ENCODE data around the gene ZC3H4.
A peak's percentile ranks its signal among the peaks of the same experiment; 100 is the strongest.
"Not testable (repeated sequence)": the region's sequence is repeated elsewhere in the genome, so short reads cannot be mapped to it uniquely, and the experiment has no call there.

ZC3H4 gene

DNA sequence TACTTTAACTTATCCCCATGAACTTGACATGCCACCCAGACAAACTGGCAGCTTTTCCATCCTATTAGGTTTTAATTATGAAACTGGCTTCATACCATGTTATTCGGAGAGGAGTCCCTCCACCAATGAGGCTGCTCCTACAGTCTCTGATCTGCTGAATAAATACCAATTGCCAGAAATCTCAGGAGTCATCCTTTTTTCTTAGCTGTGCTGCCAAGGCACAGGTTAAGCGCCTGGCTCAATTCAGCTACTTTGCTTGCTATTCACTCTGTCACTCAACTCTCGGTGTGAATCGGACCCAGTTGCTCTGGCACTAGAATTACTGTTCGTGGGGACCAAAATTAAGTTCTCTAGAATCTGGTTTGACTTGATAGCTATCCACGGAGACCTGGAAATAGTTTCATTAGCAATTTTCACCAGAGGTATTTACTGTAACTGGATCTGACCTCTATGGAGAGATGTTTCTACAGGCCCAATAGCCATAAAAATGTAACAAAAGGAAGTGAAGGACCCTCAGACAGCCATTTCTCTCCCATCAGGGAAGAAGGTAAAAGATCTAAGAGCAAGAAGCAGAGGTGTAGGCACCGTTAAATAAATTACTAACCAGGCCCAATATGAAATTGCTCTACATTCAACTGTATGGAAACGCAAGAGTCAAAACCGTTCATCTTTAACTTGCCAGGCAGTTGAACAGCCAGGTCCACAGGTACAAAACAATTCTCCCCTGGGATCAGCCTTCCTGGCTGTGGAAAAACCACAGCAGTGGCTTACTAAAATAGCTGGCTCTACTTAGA, 5.4 kb downstream of the ZC3H4 start:
- DNase-seq (ENCODE audit: low read depth): no peak

- DNase-seq (ENCODE audit: low read depth): peak; percentile 20
Observed at GRCh38 chr19:47107202-47107952, 6.2 kb downstream of the ZC3H4 start.

GRCh38 chr19:47106821-47107201, 6.8 kb downstream of the ZC3H4 start:
- no peak for DNase-seq (ENCODE audit: low read depth)

DNA sequence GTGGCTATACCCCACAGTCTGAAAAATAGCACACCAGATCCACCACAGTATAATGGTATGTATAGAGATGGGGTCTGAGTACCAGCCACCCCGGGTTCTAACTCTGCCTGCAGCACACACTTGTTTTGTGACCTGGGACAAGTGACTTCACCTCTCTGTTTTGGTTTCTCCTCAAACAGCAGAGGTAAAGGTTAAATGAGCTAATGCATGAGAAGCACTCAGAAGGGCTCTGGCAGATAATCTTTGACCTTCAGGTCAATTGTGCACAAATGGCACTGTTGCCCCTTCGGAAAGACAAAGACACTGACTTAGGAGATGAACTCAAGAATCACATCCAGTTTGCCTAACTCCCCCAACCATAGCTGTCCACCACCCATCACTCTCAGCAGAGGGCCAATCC, 7.7 kb downstream of the ZC3H4 start:
- no peak for DNase-seq (ENCODE audit: low read depth)

- DNase-seq (ENCODE audit: low read depth): no peak
Observed at GRCh38 chr19:47104680-47105079, 8.9 kb downstream of the ZC3H4 start.

DNA sequence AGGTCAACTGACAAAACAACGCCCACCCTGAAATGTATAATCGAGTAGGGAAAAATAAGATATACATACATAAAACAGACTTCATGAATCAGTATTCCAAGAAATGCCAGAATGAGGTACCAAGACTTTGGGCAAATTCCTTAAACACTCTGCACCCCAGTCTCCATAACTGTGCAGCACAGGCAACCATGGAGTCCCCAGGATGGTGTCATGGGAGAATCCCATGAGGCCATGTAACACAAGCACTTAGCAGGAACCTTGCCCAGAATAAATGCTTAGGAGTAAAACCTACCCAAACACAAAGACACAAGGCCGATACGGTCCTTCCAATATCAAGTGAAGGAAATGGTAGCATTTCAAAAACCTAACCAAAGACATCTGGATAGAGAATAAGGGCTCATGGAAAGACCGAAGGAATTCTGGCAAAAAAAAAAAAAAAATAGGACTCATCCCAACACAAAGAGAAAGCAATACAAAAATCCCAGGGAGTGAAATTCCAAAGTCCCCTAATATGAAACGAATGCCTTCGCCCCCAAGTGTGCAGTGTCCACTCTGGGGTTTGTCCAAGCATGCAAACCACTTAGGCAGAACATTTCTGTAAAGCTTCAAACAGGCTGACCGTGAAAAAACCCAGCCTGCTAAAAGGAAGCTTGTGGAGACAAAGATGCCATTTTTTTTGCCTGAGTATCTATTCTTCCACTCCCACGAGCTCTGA, 11.1 kb downstream of the ZC3H4 start:
- no peak for DNase-seq (ENCODE audit: low read depth)

- not testable (repeated sequence) for DNase-seq (ENCODE audit: low read depth)
Observed at GRCh38 chr19:47101116-47101515, 12.5 kb downstream of the ZC3H4 start.

DNA sequence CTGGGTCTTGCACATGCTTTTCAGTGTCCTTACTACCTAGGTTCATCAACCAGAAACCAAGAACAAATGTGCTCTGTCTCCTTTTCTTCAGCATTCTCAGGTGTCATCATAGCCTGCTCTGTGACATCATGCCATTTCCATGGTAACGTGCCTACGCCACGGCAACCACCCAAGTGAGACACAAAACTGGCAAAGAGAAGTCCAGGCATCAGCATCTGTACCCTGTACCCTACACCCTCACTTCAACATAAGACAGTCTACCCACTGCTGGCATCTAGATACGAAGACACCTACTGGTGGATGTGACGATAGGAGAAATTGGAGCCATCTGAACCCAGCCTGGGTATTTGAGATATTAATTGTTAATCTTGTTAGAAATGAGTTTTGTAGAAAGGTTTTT, 13.3 kb downstream of the ZC3H4 start:
- DNase-seq (ENCODE audit: low read depth): no peak

GRCh38 chr19:47099576-47100050, 14.0 kb downstream of the ZC3H4 start:
- DNase-seq (ENCODE audit: low read depth): no peak

- DNase-seq (ENCODE audit: low read depth): no peak
Observed at GRCh38 chr19:47098608-47099007, 15.0 kb downstream of the ZC3H4 start.

GRCh38 chr19:47097396-47098201, 16.0 kb downstream of the ZC3H4 start:
- DNase-seq (ENCODE audit: low read depth): no peak

DNA sequence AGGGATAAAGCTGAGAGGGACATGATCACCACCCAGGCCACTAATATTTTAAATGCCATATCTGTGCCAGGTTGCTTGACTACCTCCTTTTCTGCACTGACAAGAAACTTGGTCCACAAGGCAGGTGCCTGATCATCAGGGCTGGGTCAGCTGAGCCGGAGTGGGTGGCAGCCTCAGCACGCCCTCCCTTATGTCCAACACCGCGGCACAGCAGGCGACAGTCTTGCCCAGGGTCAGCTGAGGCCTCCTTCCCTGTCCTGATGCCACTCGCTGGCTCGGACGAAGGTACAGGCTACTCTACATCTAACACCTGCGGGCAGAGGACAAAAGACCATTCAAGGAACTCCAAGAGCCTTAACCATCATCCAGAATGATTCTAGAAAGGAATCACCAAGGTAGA, 16.9 kb downstream of the ZC3H4 start:
- DNase-seq (ENCODE audit: low read depth): no peak

- DNase-seq (ENCODE audit: low read depth): no peak
Observed at GRCh38 chr19:47096100-47096704, 17.4 kb downstream of the ZC3H4 start.

GRCh38 chr19:47095476-47096099, 18.0 kb downstream of the ZC3H4 start:
- no peak for DNase-seq (ENCODE audit: low read depth)

GRCh38 chr19:47094557-47095475, 18.8 kb downstream of the ZC3H4 start:
- no peak for DNase-seq (ENCODE audit: low read depth)

DNA sequence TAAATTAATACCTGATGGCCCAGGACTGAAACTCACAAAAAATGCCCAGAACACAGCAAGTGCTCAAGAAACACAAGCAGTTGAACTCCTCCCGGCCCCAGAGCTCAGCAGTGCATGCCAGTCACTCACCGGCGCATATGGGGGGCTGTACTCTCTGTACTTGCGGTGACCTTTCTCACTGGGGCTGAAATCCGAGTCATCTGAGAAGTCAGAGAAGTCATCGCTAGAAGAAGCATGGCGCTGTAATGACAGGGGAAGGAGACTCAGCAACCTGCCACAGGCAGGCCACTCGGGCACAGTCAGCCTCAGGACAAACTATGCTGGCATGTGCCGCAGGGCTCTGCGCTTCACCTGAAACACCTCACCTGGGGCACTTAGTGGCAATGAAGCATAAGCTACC, 19.7 kb downstream of the ZC3H4 start:
- DNase-seq (ENCODE audit: low read depth): no peak

- DNase-seq (ENCODE audit: low read depth): no peak
Observed at GRCh38 chr19:47093254-47093653, 20.3 kb downstream of the ZC3H4 start.

GRCh38 chr19:47089767-47090350, 23.7 kb downstream of the ZC3H4 start:
- DNase-seq (ENCODE audit: low read depth): no peak

DNA sequence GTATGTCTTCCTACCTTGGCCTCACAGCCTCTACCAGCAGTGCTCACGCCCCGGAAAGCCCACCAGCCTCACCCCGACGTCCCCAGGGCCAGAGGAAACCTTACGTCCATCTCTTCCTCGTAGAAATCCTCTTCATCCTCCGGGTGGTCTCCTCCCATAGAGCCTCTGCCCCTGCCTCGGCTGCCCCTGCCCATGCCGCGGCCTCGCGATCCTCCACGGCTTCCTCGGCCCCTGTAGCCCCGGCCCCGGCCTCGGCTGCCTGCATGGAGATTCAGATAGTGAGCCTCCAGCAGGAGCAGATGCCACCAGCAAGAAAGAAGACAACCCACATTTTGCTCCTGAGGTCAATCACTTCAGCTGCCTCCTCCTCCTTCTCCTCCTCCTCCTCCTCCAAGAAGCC, 27.3 kb downstream of the ZC3H4 start:
- DNase-seq (ENCODE audit: low read depth): no peak

Measured in stimulated activated CD4-positive, alpha-beta T cell treated with anti-CD3 and anti-CD28 coated beads, Interleukin-2, amount 100 ng/mL, for 4 hours (primary cell).